ENCODE results near the gene PCTP. TPM values are rescaled to one million over a fixed set of nuclear protein-coding genes. Genes with fewer than 3 reads are reported as not detected.

The PCTP gene
- total and polyA plus RNA-seq, 2 experiments from 2014 or later = 22.7 to 35.4 TPM

- H4K20me1 ChIP-seq (ENCODE audit: insufficient read depth, poor library complexity, severe bottlenecking) = no peaks in the 10 kb centered on the region
- TF ChIP-seq EZH2phosphoT487 (IDR thresholded peaks at IDR 0.05; ENCODE audit: low read depth, severe bottlenecking, unreplicated experiment) = no peak
- TF ChIP-seq EZH2 (IDR thresholded peaks at IDR 0.05; ENCODE audit: borderline replicate concordance) = no peak
- no peak for TF ChIP-seq CTCF (IDR thresholded peaks at IDR 0.05; ENCODE audit: poor library complexity)
- H3K4me1 ChIP-seq (ENCODE audit: insufficient read depth) = no peaks in the 10 kb centered on the region
- H3K4me2 ChIP-seq = no peak overlapping the region
- H3K27ac ChIP-seq = no peak overlapping the region
- 58% methylated on average over 3 of the region's 3 CpGs for WGBS (ENCODE audit: low lambda C conversion rate, missing lambda C conversion rate)
- H3K4me3 ChIP-seq = no peak overlapping the region
- H3K79me2 ChIP-seq = no peaks in the 10 kb centered on the region
- no peaks in the 10 kb centered on the region for H3K36me3 ChIP-seq (replicated peaks; ENCODE audit: insufficient read depth, low read depth)
- peak; percentile 72 for DNase-seq (ENCODE audit: low spot score)
- H3K9me2 ChIP-seq (replicated peaks; ENCODE audit: insufficient read depth) = no peaks in the 10 kb centered on the region
- H3K9me3 ChIP-seq (ENCODE audit: low read depth) = no peaks in the 10 kb centered on the region
- H3K27me3 ChIP-seq = no peaks in the 10 kb centered on the region
- no peak overlapping the region for H2AFZ ChIP-seq
These were observed 7.7 kb upstream of the PCTP start for GRCh38 chr17:55743103-55743679.

- no peak for DNase-seq (ENCODE audit: low spot score)
- TF ChIP-seq EZH2 (IDR thresholded peaks at IDR 0.05; ENCODE audit: borderline replicate concordance) = no peak
- TF ChIP-seq EZH2phosphoT487 (IDR thresholded peaks at IDR 0.05; ENCODE audit: low read depth, severe bottlenecking, unreplicated experiment) = no peak
- TF ChIP-seq CTCF (IDR thresholded peaks at IDR 0.05; ENCODE audit: poor library complexity) = no peak
- Histone ChIP-seq H3K9me3 (ENCODE audit: low read depth) (no peaks in the 10 kb centered on the region), H3K27me3 (no peaks in the 10 kb centered on the region), H2AFZ (no peak overlapping the region), H4K20me1 (ENCODE audit: insufficient read depth, poor library complexity, severe bottlenecking) (no peaks in the 10 kb centered on the region), H3K4me3 (no peak overlapping the region), H3K4me1 (ENCODE audit: insufficient read depth) (no peaks in the 10 kb centered on the region), H3K27ac (no peak overlapping the region), H3K9me2 (replicated peaks; ENCODE audit: insufficient read depth) (no peaks in the 10 kb centered on the region), H3K36me3 (replicated peaks; ENCODE audit: insufficient read depth, low read depth) (no peaks in the 10 kb centered on the region), H3K4me2 (no peak overlapping the region), H3K79me2 (no peaks in the 10 kb centered on the region)
- 100% methylated on average over 1 of the region's 1 CpG for WGBS (ENCODE audit: low lambda C conversion rate, missing lambda C conversion rate)
These were observed 5.6 kb upstream of the PCTP start for GRCh38 chr17:55745258-55745657.

- H3K4me3 ChIP-seq = no peak overlapping the region
- DNase-seq (ENCODE audit: low spot score) = no peak
- 78% methylated on average over 1 of the region's 1 CpG for WGBS (ENCODE audit: low lambda C conversion rate, missing lambda C conversion rate)
These were observed 4.4 kb upstream of the PCTP start for GRCh38 chr17:55746466-55746865.

More at GRCh38 chr17:55746466-55746865, 4.4 kb upstream of the PCTP start:
- Histone ChIP-seq H3K4me2 (no peak overlapping the region), H3K36me3 (replicated peaks; ENCODE audit: insufficient read depth, low read depth) (no peaks in the 10 kb centered on the region), H2AFZ (no peak overlapping the region), H4K20me1 (ENCODE audit: insufficient read depth, poor library complexity, severe bottlenecking) (no peaks in the 10 kb centered on the region), H3K9me3 (ENCODE audit: low read depth) (no peaks in the 10 kb centered on the region), H3K27me3 (no peaks in the 10 kb centered on the region), H3K79me2 (no peaks in the 10 kb centered on the region), H3K9me2 (replicated peaks; ENCODE audit: insufficient read depth) (no peaks in the 10 kb centered on the region), H3K27ac (no peak overlapping the region), H3K4me1 (ENCODE audit: insufficient read depth) (no peaks in the 10 kb centered on the region)
- TF ChIP-seq CTCF (IDR thresholded peaks at IDR 0.05; ENCODE audit: poor library complexity) (no peak), EZH2phosphoT487 (IDR thresholded peaks at IDR 0.05; ENCODE audit: low read depth, severe bottlenecking, unreplicated experiment) (no peak), EZH2 (IDR thresholded peaks at IDR 0.05; ENCODE audit: borderline replicate concordance) (no peak)
